Measurements from ENCODE around the gene SLC25A10. TPM values are rescaled to one million over a fixed set of nuclear protein-coding genes. Genes with fewer than 3 reads are reported as not detected.

SLC25A10 gene
- total RNA-seq, 1 experiment from 2014 or later, result 30.9 TPM

- Histone ChIP-seq H3K23me2 (ENCODE audit: insufficient read length, low read depth, low read length, poor library complexity, severe bottlenecking) (peaks cover 4% of the 10 kb centered on the region), H3K18ac (ENCODE audit: insufficient read length, low read depth, low read length) (no peak overlapping the region), H3K27me3 (ENCODE audit: insufficient read depth, low read length) (no peaks in the 10 kb centered on the region), H3K4ac (ENCODE audit: low read depth, low read length) (no peak overlapping the region), H3T11ph (ENCODE audit: low read length) (no peak overlapping the region), H3K4me2 (ENCODE audit: insufficient read depth, insufficient read length, low read length) (no peak overlapping the region), H2BK20ac (ENCODE audit: low read depth, low read length, poor library complexity, severe bottlenecking) (no peak overlapping the region), H3K56ac (ENCODE audit: insufficient read length, low read depth, low read length) (no peak overlapping the region), H2BK120ac (ENCODE audit: low read depth, low read length, poor library complexity, severe bottlenecking) (no peak overlapping the region), H4K91ac (ENCODE audit: insufficient read length, low read depth, low read length) (no peak overlapping the region), H2AK5ac (ENCODE audit: insufficient read length, low read length) (no peak overlapping the region), H3K23ac (ENCODE audit: insufficient read length, low read depth, low read length) (no peak overlapping the region), H2BK12ac (ENCODE audit: insufficient read length, low read depth, low read length) (no peak overlapping the region), H3K4me1 (ENCODE audit: insufficient read depth, low read length) (no peaks in the 10 kb centered on the region), H2BK5ac (ENCODE audit: insufficient read length, low read length) (no peak overlapping the region), H2BK15ac (ENCODE audit: low read depth, low read length) (no peak overlapping the region), H4K20me1 (ENCODE audit: control insufficient read depth, insufficient read depth, insufficient read length) (no peaks in the 10 kb centered on the region), H3K9me3 (ENCODE audit: control insufficient read depth, low read depth, low read length) (no peaks in the 10 kb centered on the region), H3K79me1 (ENCODE audit: insufficient read depth, low read depth, low read length, poor library complexity, severe bottlenecking) (peaks cover 2% of the 10 kb centered on the region), H4K5ac (ENCODE audit: insufficient read length, low read depth, low read length) (no peak overlapping the region), H3K9ac (ENCODE audit: extremely low read depth, insufficient read length, low read length) (no peak overlapping the region), H3K27ac (ENCODE audit: insufficient read length, low read depth, low read length) (no peak overlapping the region), H4K8ac (replicated peaks; ENCODE audit: insufficient read length, low read depth, low read length) (no peak overlapping the region), H2AFZ (ENCODE audit: low read length) (no peak overlapping the region), H3K79me2 (ENCODE audit: insufficient read depth, low read length) (no peaks in the 10 kb centered on the region; the same call in 1 of the 2 replicates), H3K14ac (ENCODE audit: insufficient read depth, low read length) (no peak overlapping the region)
- Mint-ChIP-seq H3K36me3 (ENCODE audit: insufficient read depth in 1 of 3, low read depth in 3 of 3) (peaks cover 24 to 71% (median 50%) of the 10 kb centered on the region in 3 experiments; a peak in 6 of 7 replicates), H3K4me1 (peaks cover 4 to 11% of the 10 kb centered on the region in 2 experiments), H3K27me3 (ENCODE audit: low read depth) (no peaks in the 10 kb centered on the region; the same call in 1 of the 2 replicates), H3K27ac (peak overlapping the region; percentile 48 to 84 (median 75); a peak in 1 of 7 replicates), H3K4me3 (peak overlapping the region in 1 of 2 experiments; percentile 38; a peak in 1 of 5 replicates), H3K9me3 (no peaks in the 10 kb centered on the region)
- DNase-seq, result no peak
- no CpG with 5 or more reads among the region's 25 CpGs for WGBS (ENCODE audit: extremely low coverage, insufficient read length, low lambda C conversion rate)
- no peak for TF ChIP-seq CTCF (conservative IDR thresholded peaks at IDR 0.05)
Measured at GRCh38 chr17:81697261-81698044, 14.6 kb upstream of the SLC25A10 start.
